Suprapubic skin (tissue), 4 donors: Measurements from ENCODE around the gene GGA1.

Experiments
- CTCF ChIP-seq, 2 donors: fragments of 200-600 bp in 1 of 2; fragments of 450-650 bp in 1 of 2; sonication (generic) in 1 of 2; IDR thresholded peaks; one replicate each; pipeline ENCODE4 v1.5.1; 2016 to 2019; ENCODE audit warnings: antibody characterized with exemption in 2 of 2, mild to moderate bottlenecking in 1 of 2, moderate library complexity in 1 of 2
- POLR2A ChIP-seq, 2 donors: fragments of 450-650 bp; IDR thresholded peaks; one replicate each; pipeline ENCODE4 v1.6.1; 2017; ENCODE audit warnings: antibody characterized with exemption in 2 of 2, mild to moderate bottlenecking in 2 of 2, moderate library complexity in 2 of 2
- POLR2AphosphoS5 ChIP-seq, 3 donors: sonication (generic); formaldehyde crosslinking; IDR thresholded peaks; one replicate each; pipeline ENCODE4 v1.6.1; 2017; ENCODE audit warnings: antibody characterized with exemption in 3 of 3

GRCh38 chr22:37677493-37677974 is 68.9 kb downstream of the GGA1 start:
- TF ChIP-seq CTCF (IDR thresholded peaks at IDR 0.05) (no peak), POLR2A (IDR thresholded peaks at IDR 0.05) (no peak), POLR2AphosphoS5 (IDR thresholded peaks at IDR 0.05) (no peak)
